Measurements from ENCODE around the gene B3GNT2.
"Not testable (repeated sequence)": the region's sequence is repeated elsewhere in the genome, so short reads cannot be mapped to it uniquely, and the experiment has no call there.

The B3GNT2 gene

GRCh38 chr2:62156861-62157496, 38.9 kb upstream of the B3GNT2 start:
- H3K27me3 ChIP-seq (ENCODE audit: control insufficient read depth in 3 of 3, insufficient read depth in 3 of 3, low read depth in 1 of 3, low read length in 3 of 3) = no peaks in the 10 kb centered on the region
- no peak overlapping the region for H3K14ac ChIP-seq (ENCODE audit: low read length)
- H2AK5ac ChIP-seq (ENCODE audit: low read depth, low read length) = no peak overlapping the region
- no peak overlapping the region for H4K91ac ChIP-seq (ENCODE audit: low read depth, low read length, poor library complexity)
- H3K18ac ChIP-seq (ENCODE audit: low read length) = no peak overlapping the region
- H2BK12ac ChIP-seq (ENCODE audit: low read length) = no peak overlapping the region
- H3K9ac ChIP-seq (ENCODE audit: low read depth, low read length, poor library complexity) = no peak overlapping the region
- no peak overlapping the region for H3K4ac ChIP-seq (ENCODE audit: low read length)
- H2AFZ ChIP-seq (ENCODE audit: low read length) = no peak overlapping the region
- no peak overlapping the region for H3K23ac ChIP-seq (ENCODE audit: low read depth, low read length, poor library complexity)
- H3K4me3 ChIP-seq (ENCODE audit: low read length in 2 of 2) = no peak overlapping the region
- H2BK120ac ChIP-seq (ENCODE audit: low read depth, low read length) = no peak overlapping the region
- no peaks in the 10 kb centered on the region for H3K4me1 ChIP-seq (ENCODE audit: control insufficient read depth in 2 of 2, insufficient read depth in 1 of 2, low read depth in 1 of 2, low read length in 2 of 2)
- no peak for DNase-seq (ENCODE audit: low spot score)
- H2BK15ac ChIP-seq (ENCODE audit: low read length) = no peak overlapping the region
- no peaks in the 10 kb centered on the region for H3K36me3 ChIP-seq (replicated peaks in 1 of 2; ENCODE audit: control insufficient read depth in 2 of 2, insufficient read depth in 2 of 2, low read length in 2 of 2)
- no CpG with 5 or more reads among the region's 6 CpGs for WGBS, 2 donors (ENCODE audit: extremely low coverage in 2 of 2, insufficient read length in 2 of 2, insufficient replicate concordance in 1 of 2)
- no peak overlapping the region for H3K4me2 ChIP-seq (ENCODE audit: insufficient read depth, low read length, poor library complexity, severe bottlenecking)
- no peak overlapping the region for H3K27ac ChIP-seq (replicated peaks; ENCODE audit: low read length)
- no peak overlapping the region for H2BK5ac ChIP-seq (ENCODE audit: low read length)
- H4K8ac ChIP-seq (ENCODE audit: low read depth, low read length) = no peak overlapping the region
- no peaks in the 10 kb centered on the region for H3K79me1 ChIP-seq (ENCODE audit: low read depth, low read length)
- H3K9me3 ChIP-seq (replicated peaks in 1 of 2; ENCODE audit: control insufficient read depth in 2 of 2, insufficient read depth in 1 of 2, low read depth in 1 of 2, low read length in 2 of 2) = no peaks in the 10 kb centered on the region

GRCh38 chr2:62158444-62159121, 37.3 kb upstream of the B3GNT2 start:
- no peaks in the 10 kb centered on the region for H3K9me3 ChIP-seq (replicated peaks in 1 of 2; ENCODE audit: control insufficient read depth in 2 of 2, insufficient read depth in 1 of 2, low read depth in 1 of 2, low read length in 2 of 2)
- no peak overlapping the region for H3K18ac ChIP-seq (ENCODE audit: low read length)
- no peak overlapping the region for H3K14ac ChIP-seq (ENCODE audit: low read length)
- no peak overlapping the region for H3K4ac ChIP-seq (ENCODE audit: low read length)
- H2BK15ac ChIP-seq (ENCODE audit: low read length) = no peak overlapping the region
- H3K4me3 ChIP-seq (ENCODE audit: low read length in 2 of 2) = no peak overlapping the region
- no peaks in the 10 kb centered on the region for H3K79me1 ChIP-seq (ENCODE audit: low read depth, low read length)
- H4K8ac ChIP-seq (ENCODE audit: low read depth, low read length) = no peak overlapping the region
- no peak overlapping the region for H2BK5ac ChIP-seq (ENCODE audit: low read length)
- H2BK12ac ChIP-seq (ENCODE audit: low read length) = no peak overlapping the region
- no peak overlapping the region for H3K23ac ChIP-seq (ENCODE audit: low read depth, low read length, poor library complexity)
- H2AK5ac ChIP-seq (ENCODE audit: low read depth, low read length) = no peak overlapping the region
- H3K36me3 ChIP-seq (replicated peaks in 1 of 2; ENCODE audit: control insufficient read depth in 2 of 2, insufficient read depth in 2 of 2, low read length in 2 of 2) = no peaks in the 10 kb centered on the region
- no peaks in the 10 kb centered on the region for H3K4me1 ChIP-seq (ENCODE audit: control insufficient read depth in 2 of 2, insufficient read depth in 1 of 2, low read depth in 1 of 2, low read length in 2 of 2)
- H4K91ac ChIP-seq (ENCODE audit: low read depth, low read length, poor library complexity) = no peak overlapping the region
- DNase-seq (ENCODE audit: low spot score) = no peak
- no peak overlapping the region for H2BK120ac ChIP-seq (ENCODE audit: low read depth, low read length)
- no peak overlapping the region for H2AFZ ChIP-seq (ENCODE audit: low read length)
- H3K27me3 ChIP-seq (ENCODE audit: control insufficient read depth in 3 of 3, insufficient read depth in 3 of 3, low read depth in 1 of 3, low read length in 3 of 3) = peaks cover 0 to 4% (median 0%) of the 10 kb centered on the region in 3 experiments
- H3K9ac ChIP-seq (ENCODE audit: low read depth, low read length, poor library complexity) = no peak overlapping the region
- H3K4me2 ChIP-seq (ENCODE audit: insufficient read depth, low read length, poor library complexity, severe bottlenecking) = no peak overlapping the region
- WGBS, 2 donors (ENCODE audit: extremely low coverage in 2 of 2, insufficient read length in 2 of 2, insufficient replicate concordance in 1 of 2) = no CpG with 5 or more reads among the region's 9 CpGs
- no peak overlapping the region for H3K27ac ChIP-seq (replicated peaks; ENCODE audit: low read length)

- not testable (repeated sequence) for H3K4ac ChIP-seq (ENCODE audit: low read length); H2BK12ac ChIP-seq (ENCODE audit: low read length); H2AK5ac ChIP-seq (ENCODE audit: low read depth, low read length); H3K36me3 ChIP-seq (replicated peaks in 1 of 2; ENCODE audit: control insufficient read depth in 2 of 2, insufficient read depth in 2 of 2, low read length in 2 of 2); H2AFZ ChIP-seq (ENCODE audit: low read length); H3K9me3 ChIP-seq (replicated peaks in 1 of 2; ENCODE audit: control insufficient read depth in 2 of 2, insufficient read depth in 1 of 2, low read depth in 1 of 2, low read length in 2 of 2); H3K9ac ChIP-seq (ENCODE audit: low read depth, low read length, poor library complexity); H2BK120ac ChIP-seq (ENCODE audit: low read depth, low read length); H2BK5ac ChIP-seq (ENCODE audit: low read length); H3K27ac ChIP-seq (replicated peaks; ENCODE audit: low read length); H3K79me1 ChIP-seq (ENCODE audit: low read depth, low read length); DNase-seq (ENCODE audit: low spot score); H3K23ac ChIP-seq (ENCODE audit: low read depth, low read length, poor library complexity); H3K4me2 ChIP-seq (ENCODE audit: insufficient read depth, low read length, poor library complexity, severe bottlenecking); H4K8ac ChIP-seq (ENCODE audit: low read depth, low read length); H4K91ac ChIP-seq (ENCODE audit: low read depth, low read length, poor library complexity); H3K18ac ChIP-seq (ENCODE audit: low read length); H3K4me3 ChIP-seq (ENCODE audit: low read length in 2 of 2); H3K14ac ChIP-seq (ENCODE audit: low read length); H3K4me1 ChIP-seq (ENCODE audit: control insufficient read depth in 2 of 2, insufficient read depth in 1 of 2, low read depth in 1 of 2, low read length in 2 of 2); H2BK15ac ChIP-seq (ENCODE audit: low read length); H3K27me3 ChIP-seq (ENCODE audit: control insufficient read depth in 3 of 3, insufficient read depth in 3 of 3, low read depth in 1 of 3, low read length in 3 of 3)
- no CpG with 5 or more reads among the region's 9 CpGs for WGBS, 2 donors (ENCODE audit: extremely low coverage in 2 of 2, insufficient read length in 2 of 2, insufficient replicate concordance in 1 of 2)
These were observed 35.2 kb upstream of the B3GNT2 start for GRCh38 chr2:62160691-62161090.

GRCh38 chr2:62163106-62163831, 32.6 kb upstream of the B3GNT2 start:
- H4K8ac ChIP-seq (ENCODE audit: low read depth, low read length) = no peak overlapping the region
- H3K18ac ChIP-seq (ENCODE audit: low read length) = no peak overlapping the region
- H2AK5ac ChIP-seq (ENCODE audit: low read depth, low read length) = no peak overlapping the region
- H2BK15ac ChIP-seq (ENCODE audit: low read length) = no peak overlapping the region
- no CpG with 5 or more reads among the region's 3 CpGs for WGBS, 2 donors (ENCODE audit: extremely low coverage in 2 of 2, insufficient read length in 2 of 2, insufficient replicate concordance in 1 of 2)
- H2AFZ ChIP-seq (ENCODE audit: low read length) = no peak overlapping the region
- no peak overlapping the region for H2BK5ac ChIP-seq (ENCODE audit: low read length)
- H3K36me3 ChIP-seq (replicated peaks in 1 of 2; ENCODE audit: control insufficient read depth in 2 of 2, insufficient read depth in 2 of 2, low read length in 2 of 2) = no peaks in the 10 kb centered on the region
- H3K4me1 ChIP-seq (ENCODE audit: control insufficient read depth in 2 of 2, insufficient read depth in 1 of 2, low read depth in 1 of 2, low read length in 2 of 2) = no peaks in the 10 kb centered on the region
- H2BK120ac ChIP-seq (ENCODE audit: low read depth, low read length) = no peak overlapping the region
- no peak overlapping the region for H3K14ac ChIP-seq (ENCODE audit: low read length)
- H3K23ac ChIP-seq (ENCODE audit: low read depth, low read length, poor library complexity) = no peak overlapping the region
- H3K4me2 ChIP-seq (ENCODE audit: insufficient read depth, low read length, poor library complexity, severe bottlenecking) = no peak overlapping the region
- H3K9me3 ChIP-seq (replicated peaks in 1 of 2; ENCODE audit: control insufficient read depth in 2 of 2, insufficient read depth in 1 of 2, low read depth in 1 of 2, low read length in 2 of 2) = no peaks in the 10 kb centered on the region
- H4K91ac ChIP-seq (ENCODE audit: low read depth, low read length, poor library complexity) = no peak overlapping the region
- H3K79me1 ChIP-seq (ENCODE audit: low read depth, low read length) = no peaks in the 10 kb centered on the region
- H3K27ac ChIP-seq (replicated peaks; ENCODE audit: low read length) = no peak overlapping the region
- no peak overlapping the region for H3K4me3 ChIP-seq (ENCODE audit: low read length in 2 of 2)
- peaks cover 0 to 4% (median 0%) of the 10 kb centered on the region in 3 experiments for H3K27me3 ChIP-seq (ENCODE audit: control insufficient read depth in 3 of 3, insufficient read depth in 3 of 3, low read depth in 1 of 3, low read length in 3 of 3)
- no peak overlapping the region for H2BK12ac ChIP-seq (ENCODE audit: low read length)
- H3K4ac ChIP-seq (ENCODE audit: low read length) = no peak overlapping the region
- H3K9ac ChIP-seq (ENCODE audit: low read depth, low read length, poor library complexity) = no peak overlapping the region
- no peak for DNase-seq (ENCODE audit: low spot score)
